ENCODE results near the gene WNK1. TPM values are rescaled to one million over a fixed set of nuclear protein-coding genes. Genes with fewer than 3 reads are reported as not detected.

Gene WNK1
- total and polyA plus RNA-seq, 7 donors = 40.7 to 272 (median 230) TPM

DNA sequence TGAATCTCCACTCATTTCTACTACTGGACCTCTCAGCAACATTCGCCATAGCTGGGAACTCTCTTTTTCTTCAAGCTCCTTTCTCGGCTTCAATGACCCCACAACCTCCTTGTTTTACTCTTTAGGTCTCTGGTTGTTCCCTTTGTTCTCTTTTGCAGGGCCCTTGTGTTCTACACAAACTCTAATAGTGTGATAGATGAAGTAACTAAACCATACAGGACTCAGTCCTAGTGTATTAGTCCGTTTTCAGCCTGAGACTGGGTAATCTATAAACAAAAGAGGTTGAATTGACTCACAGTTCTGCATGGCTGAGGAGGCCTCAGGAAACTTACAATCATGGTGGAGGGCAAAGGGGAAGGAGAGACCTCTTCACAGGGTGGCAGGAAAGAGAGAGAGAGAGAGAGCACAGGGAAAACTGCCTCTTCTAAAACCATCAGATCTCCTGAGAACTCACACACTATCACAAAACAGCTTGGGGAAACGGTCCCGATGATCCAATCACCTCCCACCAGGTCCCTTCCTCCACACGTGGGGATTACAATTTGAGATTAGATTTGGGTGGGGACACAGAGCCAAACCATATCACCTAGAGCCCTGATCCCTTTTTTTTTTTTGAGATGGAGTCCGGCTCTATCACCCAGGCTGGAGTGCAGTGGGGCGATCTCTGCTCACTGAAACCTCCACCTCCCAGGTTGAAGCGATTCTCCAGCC lies 32.0 kb upstream of the WNK1 start:
- no peaks in the 10 kb centered on the region for H3K27me3 ChIP-seq (ENCODE audit: insufficient read depth in 3 of 3, low read length in 2 of 3)
- H3K36me3 ChIP-seq (ENCODE audit: insufficient read depth in 1 of 2, low read depth in 1 of 2) = no peaks in the 10 kb centered on the region
- peaks cover 21% of the 10 kb centered on the region for H3K4me1 ChIP-seq
- no peaks in the 10 kb centered on the region for H3K9me3 ChIP-seq
- no peak for DNase-seq
- H3K27ac ChIP-seq = peak overlapping the region; percentile 92
- no peak overlapping the region for H3K4me3 ChIP-seq
- intact Hi-C loops (cut with DNase I) = no loop called here
- WGBS, 3 donors = 85 to 96% (median 90%) methylated on average over 8 to 9 of the region's 9 CpGs
- no peak for ATAC-seq
- TF ChIP-seq CTCF (IDR thresholded peaks at IDR 0.05) = no peak

GRCh38 chr12:724194-724855 lies 28.1 kb upstream of the WNK1 start:
- intact Hi-C loops (cut with DNase I) = no loop called here
- H3K27me3 ChIP-seq (ENCODE audit: insufficient read depth in 3 of 3, low read length in 2 of 3) = no peaks in the 10 kb centered on the region
- H3K36me3 ChIP-seq (ENCODE audit: insufficient read depth in 1 of 2, low read depth in 1 of 2) = no peaks in the 10 kb centered on the region
- ATAC-seq (peak in 1 of 4 donors; percentile 39), DNase-seq (no peak)
- peaks cover under 1% of the 10 kb centered on the region for H3K4me1 ChIP-seq
- TF ChIP-seq CTCF (IDR thresholded peaks at IDR 0.05) = no peak
- WGBS, 3 donors = 65 to 73% (median 72%) methylated on average over 6 of the region's 6 CpGs
- peak overlapping the region; percentile 41 for H3K27ac ChIP-seq
- no peaks in the 10 kb centered on the region for H3K9me3 ChIP-seq
- H3K4me3 ChIP-seq = no peak overlapping the region

- Histone ChIP-seq H3K4me1 (no peaks in the 10 kb centered on the region), H3K27ac (peak overlapping the region; percentile 60), H3K36me3 (ENCODE audit: insufficient read depth in 1 of 2, low read depth in 1 of 2) (no peaks in the 10 kb centered on the region), H3K9me3 (no peaks in the 10 kb centered on the region), H3K27me3 (ENCODE audit: insufficient read depth in 3 of 3, low read length in 2 of 3) (no peaks in the 10 kb centered on the region), H3K4me3 (no peak overlapping the region)
- DNase-seq (no peak), ATAC-seq (no peak)
- intact Hi-C loops (cut with DNase I) = loop anchor here in 1 of 2 donors (5.0 kb wide), 1 partner anchor 63 kb away; the partner anchor contains the start of gene NINJ2
- WGBS, 3 donors = 83 to 99% (median 96%) methylated on average over 2 of the region's 2 CpGs
- no peak for TF ChIP-seq CTCF (IDR thresholded peaks at IDR 0.05)
Observed at GRCh38 chr12:725076-725475, 27.3 kb upstream of the WNK1 start.

DNA sequence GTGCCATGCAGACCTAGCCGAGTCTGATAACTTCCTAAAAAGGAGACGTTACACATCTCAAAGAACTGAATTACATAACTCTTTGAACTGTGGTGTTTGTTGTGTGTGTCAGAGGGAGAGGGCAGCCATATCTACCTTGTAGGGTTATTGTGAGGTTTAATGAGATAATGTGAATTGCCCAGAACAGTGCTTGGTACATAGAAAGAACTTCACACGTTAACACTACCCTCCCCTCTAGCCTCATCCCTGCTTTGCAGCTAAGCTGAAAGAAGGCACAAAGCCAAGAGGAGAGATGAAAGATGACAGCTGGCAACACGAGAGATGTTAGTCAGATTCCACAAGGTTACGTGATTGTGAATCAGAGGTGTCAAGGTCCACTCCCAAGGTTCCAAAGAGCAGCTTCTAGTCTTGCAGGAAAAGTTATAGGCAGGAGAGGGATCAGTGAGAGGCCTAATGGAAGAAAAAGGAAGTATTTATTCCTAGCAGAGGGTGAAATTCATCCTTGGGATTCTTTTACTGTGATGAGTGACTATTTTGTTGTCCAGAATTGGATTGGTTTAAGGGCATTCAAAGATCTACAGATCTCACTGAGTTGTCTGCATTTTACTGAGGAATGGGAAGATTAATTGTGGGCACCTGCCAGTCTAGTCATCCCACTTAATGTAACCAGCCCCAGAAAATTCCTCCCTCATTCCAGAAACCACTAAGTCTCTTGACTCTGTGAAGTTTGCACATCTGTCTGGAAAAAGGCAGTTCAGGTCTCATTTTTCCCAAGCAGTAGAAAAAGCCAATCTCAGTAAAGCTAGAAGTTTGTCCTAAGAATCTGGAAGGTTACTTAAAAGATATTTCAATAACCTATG lies 25.9 kb upstream of the WNK1 start:
- 21 to 43% (median 28%) methylated on average over 5 of the region's 5 CpGs for WGBS, 3 donors
- Histone ChIP-seq H3K36me3 (ENCODE audit: insufficient read depth in 1 of 2, low read depth in 1 of 2) (no peaks in the 10 kb centered on the region), H3K4me1 (no peaks in the 10 kb centered on the region), H3K27ac (peak overlapping the region; percentile 60), H3K27me3 (ENCODE audit: insufficient read depth in 3 of 3, low read length in 2 of 3) (no peaks in the 10 kb centered on the region), H3K9me3 (no peaks in the 10 kb centered on the region), H3K4me3 (no peak overlapping the region)
- ATAC-seq (peak; percentile 76 to 89 (median 88)), DNase-seq (no peak)
- intact Hi-C loops (cut with DNase I) = loop anchor here in 1 of 2 donors (5.0 kb wide), 1 partner anchor 64 kb away; the partner anchor contains the start of gene NINJ2
- TF ChIP-seq CTCF (IDR thresholded peaks at IDR 0.05) = no peak
